Osteocyte (in vitro differentiated cells): ENCODE results near the gene DAZAP1. TPM values are rescaled to one million over a fixed set of nuclear protein-coding genes. Genes with fewer than 3 reads are reported as not detected.

Source experiments
- DNase-seq: peaks from one replicate; pipeline ENCODE4 v3.0.0; 2021; ENCODE audit warnings: mixed read lengths; ENCODE audit not compliant: unreplicated experiment; ENCODE audit errors: extremely low spot score
- H3K27ac Mint-ChIP-seq: one replicate; pipeline ENCODE4 v1.8.0; 2021; ENCODE audit warnings: mild to moderate bottlenecking, mixed read lengths; ENCODE audit not compliant: unreplicated experiment
- H3K27me3 Mint-ChIP-seq: one replicate; pipeline ENCODE4 v1.8.0; 2021; ENCODE audit warnings: mixed read lengths; ENCODE audit not compliant: unreplicated experiment
- H3K36me3 Mint-ChIP-seq: one replicate; pipeline ENCODE4 v1.8.0; 2021; ENCODE audit warnings: mixed read lengths; ENCODE audit not compliant: unreplicated experiment
- H3K4me1 Mint-ChIP-seq: one replicate; pipeline ENCODE4 v1.8.0; 2021; ENCODE audit warnings: mixed read lengths; ENCODE audit not compliant: unreplicated experiment
- H3K4me3 Mint-ChIP-seq: one replicate; pipeline ENCODE4 v1.8.0; 2021; ENCODE audit warnings: mild to moderate bottlenecking, moderate library complexity, mixed read lengths; ENCODE audit not compliant: unreplicated experiment
- H3K9me3 Mint-ChIP-seq: one replicate; pipeline ENCODE4 v1.8.0; 2021; ENCODE audit warnings: mixed read lengths; ENCODE audit not compliant: unreplicated experiment
- CTCF ChIP-seq: fragments of 200-600 bp; sonication (generic); IDR thresholded peaks from 2 replicates; pipeline ENCODE4 v1.5.0; 2021; ENCODE audit warnings: antibody characterized with exemption, mild to moderate bottlenecking, moderate library complexity
- total RNA-seq: library from RNA; stranded (reverse); gene quantifications from 2 replicates; pipeline ENCODE4 v1.2.1, GENCODE V29; 2021

DAZAP1 gene
- total RNA-seq, 1 donor from 2014 or later = 101 TPM

DNA sequence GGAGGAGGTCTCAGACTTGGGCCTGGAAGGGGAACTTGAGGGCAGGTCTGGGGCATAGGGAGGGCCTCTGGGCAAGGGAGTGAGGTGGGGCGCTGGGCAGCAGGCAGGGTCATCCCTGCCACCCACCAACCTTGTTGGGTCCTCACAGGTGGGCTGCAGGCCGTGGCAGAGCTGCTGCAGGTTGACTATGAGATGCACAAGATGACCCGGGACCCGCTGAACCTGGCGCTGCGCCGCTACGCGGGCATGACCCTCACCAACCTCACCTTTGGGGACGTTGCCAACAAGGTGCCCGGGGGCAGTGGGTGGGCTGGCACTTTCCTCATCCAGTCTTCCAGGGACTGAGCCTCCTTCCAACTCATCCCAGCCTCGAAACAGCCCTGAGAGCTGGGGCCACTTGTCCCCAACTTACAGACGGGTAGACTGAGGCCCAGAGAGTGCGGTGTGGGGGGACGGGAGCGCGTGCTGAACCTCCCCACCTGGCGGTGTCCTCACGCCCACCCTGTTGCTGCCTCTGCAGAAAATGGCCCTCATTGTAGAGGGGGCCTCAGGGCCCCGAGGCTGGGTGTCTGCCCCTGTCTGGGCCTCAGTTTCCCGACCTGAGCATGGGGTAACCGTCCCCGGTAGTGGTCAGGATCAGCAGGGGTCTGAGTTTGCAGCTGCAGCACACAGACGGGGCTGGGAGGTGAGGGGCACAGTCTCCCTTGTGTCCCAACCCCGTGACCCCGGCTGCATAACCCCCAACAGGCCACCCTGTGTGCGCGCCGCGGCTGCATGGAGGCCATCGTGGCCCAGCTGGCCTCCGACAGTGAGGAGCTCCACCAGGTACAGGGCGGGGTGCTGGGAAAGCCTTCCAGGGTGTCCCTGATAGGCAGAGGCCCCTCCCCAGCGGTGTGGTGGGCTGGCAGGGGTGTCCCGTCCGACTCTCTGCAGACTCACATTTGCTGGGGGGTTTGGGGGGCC, 52.9 kb downstream of the DAZAP1 start:
- H3K4me3 Mint-ChIP-seq = no peak overlapping the region
- H3K9me3 Mint-ChIP-seq = no peaks in the 10 kb centered on the region
- DNase-seq = no peak
- no peak for TF ChIP-seq CTCF
- no peak overlapping the region for H3K27ac Mint-ChIP-seq
- H3K36me3 Mint-ChIP-seq = no peaks in the 10 kb centered on the region
- H3K4me1 Mint-ChIP-seq = no peaks in the 10 kb centered on the region
- peaks cover 2% of the 10 kb centered on the region for H3K27me3 Mint-ChIP-seq

GRCh38 chr19:1461862-1462261, 54.5 kb downstream of the DAZAP1 start:
- Mint-ChIP-seq H3K36me3 (no peaks in the 10 kb centered on the region), H3K27ac (no peak overlapping the region), H3K9me3 (no peaks in the 10 kb centered on the region), H3K27me3 (no peaks in the 10 kb centered on the region), H3K4me1 (no peaks in the 10 kb centered on the region), H3K4me3 (no peak overlapping the region)
- no peak for DNase-seq
- no peak for TF ChIP-seq CTCF

DNA sequence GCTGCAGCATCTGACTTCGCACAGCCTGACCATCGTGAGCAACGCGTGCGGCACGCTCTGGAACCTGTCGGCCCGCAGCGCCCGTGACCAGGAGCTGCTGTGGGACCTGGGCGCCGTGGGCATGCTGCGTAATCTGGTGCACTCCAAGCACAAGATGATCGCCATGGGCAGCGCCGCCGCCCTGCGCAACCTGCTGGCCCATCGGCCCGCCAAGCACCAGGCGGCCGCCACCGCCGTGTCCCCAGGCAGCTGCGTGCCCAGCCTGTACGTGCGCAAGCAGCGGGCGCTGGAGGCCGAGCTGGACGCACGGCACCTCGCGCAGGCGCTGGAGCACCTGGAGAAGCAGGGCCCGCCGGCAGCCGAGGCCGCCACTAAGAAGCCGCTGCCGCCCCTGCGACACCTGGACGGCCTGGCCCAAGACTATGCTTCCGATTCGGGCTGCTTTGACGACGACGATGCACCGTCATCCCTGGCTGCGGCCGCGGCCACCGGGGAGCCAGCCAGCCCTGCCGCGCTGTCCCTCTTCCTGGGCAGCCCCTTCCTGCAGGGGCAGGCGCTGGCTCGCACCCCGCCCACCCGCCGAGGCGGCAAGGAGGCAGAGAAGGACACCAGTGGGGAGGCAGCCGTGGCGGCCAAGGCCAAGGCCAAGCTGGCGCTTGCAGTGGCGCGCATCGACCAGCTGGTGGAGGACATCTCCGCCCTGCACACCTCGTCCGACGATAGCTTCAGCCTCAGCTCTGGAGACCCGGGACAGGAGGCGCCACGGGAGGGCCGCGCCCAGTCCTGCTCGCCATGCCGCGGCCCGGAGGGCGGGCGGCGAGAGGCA, 58.0 kb downstream of the DAZAP1 start:
- Mint-ChIP-seq H3K9me3 (no peaks in the 10 kb centered on the region), H3K36me3 (no peaks in the 10 kb centered on the region), H3K4me3 (no peak overlapping the region), H3K4me1 (peaks cover 4% of the 10 kb centered on the region), H3K27me3 (peaks cover 2% of the 10 kb centered on the region), H3K27ac (no peak overlapping the region)
- TF ChIP-seq CTCF = no peak
- DNase-seq = no peak

DNA sequence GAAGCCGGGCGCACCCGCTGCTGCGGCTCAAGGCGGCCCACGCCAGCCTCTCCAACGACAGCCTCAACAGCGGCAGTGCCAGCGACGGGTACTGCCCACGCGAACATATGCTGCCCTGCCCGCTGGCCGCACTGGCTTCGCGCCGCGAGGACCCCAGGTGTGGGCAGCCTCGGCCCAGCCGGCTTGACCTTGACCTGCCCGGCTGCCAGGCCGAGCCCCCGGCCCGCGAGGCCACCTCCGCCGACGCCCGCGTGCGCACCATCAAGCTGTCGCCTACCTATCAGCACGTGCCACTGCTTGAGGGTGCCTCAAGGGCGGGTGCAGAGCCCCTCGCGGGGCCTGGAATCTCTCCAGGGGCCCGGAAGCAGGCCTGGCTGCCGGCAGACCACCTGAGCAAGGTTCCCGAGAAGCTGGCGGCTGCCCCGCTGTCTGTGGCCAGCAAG, 58.7 kb downstream of the DAZAP1 start:
- H3K4me3 Mint-ChIP-seq = no peak overlapping the region
- peaks cover 2% of the 10 kb centered on the region for H3K27me3 Mint-ChIP-seq
- no peak for TF ChIP-seq CTCF
- DNase-seq = no peak
- no peaks in the 10 kb centered on the region for H3K9me3 Mint-ChIP-seq
- H3K27ac Mint-ChIP-seq = no peak overlapping the region
- peaks cover 5% of the 10 kb centered on the region for H3K4me1 Mint-ChIP-seq
- no peaks in the 10 kb centered on the region for H3K36me3 Mint-ChIP-seq
